ENCODE data around the gene ARSB.

Gene ARSB

GRCh38 chr5:78985116-78985724 lies at the start of gene ARSB:
Gene ARSB (minus strand): TSS chr5:78985310. CDS start chr5:78985248, 62 bp downstream.
- Histone ChIP-seq H2AFZ (ENCODE audit: low read depth, low read length) (peak within 1 kb of the TSS; percentile 91), H3K4me1 (ENCODE audit: insufficient read depth, low read length) (peaks cover 20% of the 10 kb centered on the region), H3K4me3 (ENCODE audit: low read length) (peak within 1 kb of the TSS; percentile 95), H3K9me3 (ENCODE audit: low read length) (no peaks in the 10 kb centered on the region), H3K36me3 (ENCODE audit: insufficient read depth, low read length) (no peaks in the 10 kb centered on the region), H3K27me3 (ENCODE audit: insufficient read depth, low read length) (no peaks in the 10 kb centered on the region)

GRCh38 chr5:79032782-79033181 lies 47.7 kb upstream of the ARSB start:
- Histone ChIP-seq H3K27me3 (ENCODE audit: insufficient read depth, low read length) (no peaks in the 10 kb centered on the region), H3K4me1 (ENCODE audit: insufficient read depth, low read length) (no peaks in the 10 kb centered on the region), H3K9me3 (ENCODE audit: low read length) (no peaks in the 10 kb centered on the region), H3K36me3 (ENCODE audit: insufficient read depth, low read length) (no peaks in the 10 kb centered on the region), H2AFZ (ENCODE audit: low read depth, low read length) (no peak overlapping the region), H3K4me3 (ENCODE audit: low read length) (no peak overlapping the region)

- H3K36me3 ChIP-seq (ENCODE audit: insufficient read depth, low read length), result no peaks in the 10 kb centered on the region
- H3K27me3 ChIP-seq (ENCODE audit: insufficient read depth, low read length), result no peaks in the 10 kb centered on the region
- H3K4me1 ChIP-seq (ENCODE audit: insufficient read depth, low read length), result no peaks in the 10 kb centered on the region
- no peak overlapping the region for H3K4me3 ChIP-seq (ENCODE audit: low read length)
- H2AFZ ChIP-seq (ENCODE audit: low read depth, low read length), result no peak overlapping the region
- H3K9me3 ChIP-seq (ENCODE audit: low read length), result no peaks in the 10 kb centered on the region
Observed at GRCh38 chr5:79032031-79032695, 47.1 kb upstream of the ARSB start.

- H3K4me3 ChIP-seq (ENCODE audit: low read length), result no peak overlapping the region
- no peaks in the 10 kb centered on the region for H3K36me3 ChIP-seq (ENCODE audit: insufficient read depth, low read length)
- H3K4me1 ChIP-seq (ENCODE audit: insufficient read depth, low read length), result no peaks in the 10 kb centered on the region
- H2AFZ ChIP-seq (ENCODE audit: low read depth, low read length), result no peak overlapping the region
- no peaks in the 10 kb centered on the region for H3K9me3 ChIP-seq (ENCODE audit: low read length)
- no peaks in the 10 kb centered on the region for H3K27me3 ChIP-seq (ENCODE audit: insufficient read depth, low read length)
Observed at GRCh38 chr5:79031485-79031867, 46.4 kb upstream of the ARSB start.

- no peaks in the 10 kb centered on the region for H3K9me3 ChIP-seq (ENCODE audit: low read length)
- no peaks in the 10 kb centered on the region for H3K4me1 ChIP-seq (ENCODE audit: insufficient read depth, low read length)
- H3K36me3 ChIP-seq (ENCODE audit: insufficient read depth, low read length), result no peaks in the 10 kb centered on the region
- no peak overlapping the region for H3K4me3 ChIP-seq (ENCODE audit: low read length)
- no peak overlapping the region for H2AFZ ChIP-seq (ENCODE audit: low read depth, low read length)
- no peaks in the 10 kb centered on the region for H3K27me3 ChIP-seq (ENCODE audit: insufficient read depth, low read length)
Observed at GRCh38 chr5:79030663-79031484, 45.8 kb upstream of the ARSB start.

- Histone ChIP-seq H3K36me3 (ENCODE audit: insufficient read depth, low read length) (no peaks in the 10 kb centered on the region), H3K27me3 (ENCODE audit: insufficient read depth, low read length) (no peaks in the 10 kb centered on the region), H2AFZ (ENCODE audit: low read depth, low read length) (peak overlapping the region; percentile 71), H3K9me3 (ENCODE audit: low read length) (no peaks in the 10 kb centered on the region), H3K4me1 (ENCODE audit: insufficient read depth, low read length) (peaks cover 2% of the 10 kb centered on the region), H3K4me3 (ENCODE audit: low read length) (peak overlapping the region; percentile 25)
Observed at GRCh38 chr5:79025054-79025472, 40.0 kb upstream of the ARSB start.

- H3K9me3 ChIP-seq (ENCODE audit: low read length), result no peaks in the 10 kb centered on the region
- H2AFZ ChIP-seq (ENCODE audit: low read depth, low read length), result no peak overlapping the region
- H3K4me1 ChIP-seq (ENCODE audit: insufficient read depth, low read length), result peaks cover 2% of the 10 kb centered on the region
- no peak overlapping the region for H3K4me3 ChIP-seq (ENCODE audit: low read length)
- H3K36me3 ChIP-seq (ENCODE audit: insufficient read depth, low read length), result no peaks in the 10 kb centered on the region
- no peaks in the 10 kb centered on the region for H3K27me3 ChIP-seq (ENCODE audit: insufficient read depth, low read length)
Observed at GRCh38 chr5:79023947-79024346, 38.8 kb upstream of the ARSB start.

GRCh38 chr5:79023348-79023747 lies 38.2 kb upstream of the ARSB start:
- Histone ChIP-seq H3K36me3 (ENCODE audit: insufficient read depth, low read length) (no peaks in the 10 kb centered on the region), H3K27me3 (ENCODE audit: insufficient read depth, low read length) (no peaks in the 10 kb centered on the region), H3K4me1 (ENCODE audit: insufficient read depth, low read length) (peaks cover 2% of the 10 kb centered on the region), H3K4me3 (ENCODE audit: low read length) (no peak overlapping the region), H2AFZ (ENCODE audit: low read depth, low read length) (no peak overlapping the region), H3K9me3 (ENCODE audit: low read length) (no peaks in the 10 kb centered on the region)

- Histone ChIP-seq H3K36me3 (ENCODE audit: insufficient read depth, low read length) (no peaks in the 10 kb centered on the region), H2AFZ (ENCODE audit: low read depth, low read length) (no peak overlapping the region), H3K4me3 (ENCODE audit: low read length) (no peak overlapping the region), H3K9me3 (ENCODE audit: low read length) (no peaks in the 10 kb centered on the region), H3K27me3 (ENCODE audit: insufficient read depth, low read length) (no peaks in the 10 kb centered on the region), H3K4me1 (ENCODE audit: insufficient read depth, low read length) (peaks cover 2% of the 10 kb centered on the region)
Observed at GRCh38 chr5:79022771-79023170, 37.7 kb upstream of the ARSB start.

- H3K36me3 ChIP-seq (ENCODE audit: insufficient read depth, low read length), result no peaks in the 10 kb centered on the region
- H3K27me3 ChIP-seq (ENCODE audit: insufficient read depth, low read length), result no peaks in the 10 kb centered on the region
- peaks cover 2% of the 10 kb centered on the region for H3K4me1 ChIP-seq (ENCODE audit: insufficient read depth, low read length)
- no peak overlapping the region for H3K4me3 ChIP-seq (ENCODE audit: low read length)
- H3K9me3 ChIP-seq (ENCODE audit: low read length), result no peaks in the 10 kb centered on the region
- H2AFZ ChIP-seq (ENCODE audit: low read depth, low read length), result no peak overlapping the region
Observed at GRCh38 chr5:79021753-79022152, 36.6 kb upstream of the ARSB start.

GRCh38 chr5:79020861-79021561 lies 35.9 kb upstream of the ARSB start:
- no peaks in the 10 kb centered on the region for H3K27me3 ChIP-seq (ENCODE audit: insufficient read depth, low read length)
- no peak overlapping the region for H3K4me3 ChIP-seq (ENCODE audit: low read length)
- no peaks in the 10 kb centered on the region for H3K9me3 ChIP-seq (ENCODE audit: low read length)

GRCh38 chr5:79014631-79015030 lies 29.5 kb upstream of the ARSB start:
- H3K4me3 ChIP-seq (ENCODE audit: low read length), result no peak overlapping the region
- H3K27me3 ChIP-seq (ENCODE audit: insufficient read depth, low read length), result no peaks in the 10 kb centered on the region
- no peak overlapping the region for H2AFZ ChIP-seq (ENCODE audit: low read depth, low read length)
- H3K9me3 ChIP-seq (ENCODE audit: low read length), result peaks cover 2% of the 10 kb centered on the region
- H3K4me1 ChIP-seq (ENCODE audit: insufficient read depth, low read length), result no peaks in the 10 kb centered on the region
- no peaks in the 10 kb centered on the region for H3K36me3 ChIP-seq (ENCODE audit: insufficient read depth, low read length)

More at GRCh38 chr5:79020861-79021561, 35.9 kb upstream of the ARSB start:
- Histone ChIP-seq H3K36me3 (ENCODE audit: insufficient read depth, low read length) (no peaks in the 10 kb centered on the region), H3K4me1 (ENCODE audit: insufficient read depth, low read length) (peaks cover 2% of the 10 kb centered on the region), H2AFZ (ENCODE audit: low read depth, low read length) (no peak overlapping the region)

- no peaks in the 10 kb centered on the region for H3K36me3 ChIP-seq (ENCODE audit: insufficient read depth, low read length)
- no peak overlapping the region for H3K4me3 ChIP-seq (ENCODE audit: low read length)
- no peak overlapping the region for H2AFZ ChIP-seq (ENCODE audit: low read depth, low read length)
Observed at GRCh38 chr5:79011869-79012268, 26.8 kb upstream of the ARSB start.

More at GRCh38 chr5:79011869-79012268, 26.8 kb upstream of the ARSB start:
- Histone ChIP-seq H3K9me3 (ENCODE audit: low read length) (peaks cover 2% of the 10 kb centered on the region), H3K4me1 (ENCODE audit: insufficient read depth, low read length) (no peaks in the 10 kb centered on the region), H3K27me3 (ENCODE audit: insufficient read depth, low read length) (peaks cover 3% of the 10 kb centered on the region)
